Spleen (tissue), 11 donors: ENCODE data around the gene SCGB1A1. TPM values are rescaled to one million over a fixed set of nuclear protein-coding genes. Genes with fewer than 3 reads are reported as not detected.

Source experiments
- DNase-seq: peaks from one replicate; pipeline ENCODE4 v3.0.0-alpha.2; 2020
- H3K27ac ChIP-seq, 8 donors: fragments of 200-600 bp; sonication (generic) in 7 of 8; 1 replicate in 4 of 8; 2 replicates in 4 of 8; pipeline versions ENCODE4 v1.5.0 to v1.8.0; 2016 to 2021; ENCODE audit warnings: inconsistent platforms in 4 of 8, mild to moderate bottlenecking in 4 of 8, moderate library complexity in 1 of 8
- H3K27me3 ChIP-seq, 7 donors: fragments of 200-600 bp; sonication (generic) in 6 of 7; replicated peaks in 1 of 7; 1 replicate in 4 of 7; 2 replicates in 3 of 7; pipeline versions ENCODE4 v1.5.0 to v1.8.0; 2016 to 2021; ENCODE audit warnings: inconsistent platforms in 3 of 7, mild to moderate bottlenecking in 1 of 7
- H3K36me3 ChIP-seq, 6 donors: fragments of 200-600 bp; sonication (generic) in 5 of 6; 1 replicate in 4 of 6; 2 replicates in 2 of 6; pipeline versions ENCODE4 v1.5.0 to v1.8.0; 2016 to 2021; ENCODE audit warnings: inconsistent platforms in 2 of 6
- H3K4me1 ChIP-seq, 6 donors: fragments of 200-600 bp; sonication (generic) in 5 of 6; 1 replicate in 3 of 6; 2 replicates in 3 of 6; pipeline versions ENCODE4 v1.5.0 to v1.8.0; 2016 to 2021; ENCODE audit warnings: inconsistent platforms in 3 of 6
- H3K4me3 ChIP-seq, 8 donors: fragments of 200-600 bp; sonication (generic) in 7 of 8; 1 replicate in 4 of 8; 2 replicates in 4 of 8; pipeline versions ENCODE4 v1.5.0 to v1.8.0; 2016 to 2021; ENCODE audit warnings: inconsistent platforms in 4 of 8, mild to moderate bottlenecking in 4 of 8, moderate library complexity in 2 of 8
- H3K9me3 ChIP-seq, 8 donors: fragments of 200-600 bp; sonication (generic) in 7 of 8; 1 replicate in 4 of 8; 2 replicates in 4 of 8; pipeline versions ENCODE4 v1.5.0 to v1.8.0; 2016 to 2021; ENCODE audit warnings: inconsistent platforms in 4 of 8
- POLR2A ChIP-seq, 3 donors: fragments of 450-650 bp; IDR thresholded peaks; one replicate each; pipeline ENCODE4 v1.5.1; 2017; ENCODE audit warnings: antibody characterized with exemption in 3 of 3, mild to moderate bottlenecking in 1 of 3
- POLR2AphosphoS5 ChIP-seq, 3 donors: sonication (generic); formaldehyde crosslinking; IDR thresholded peaks; one replicate each; pipeline ENCODE4 v1.5.1; 2017; ENCODE audit warnings: antibody characterized with exemption in 3 of 3
- WGBS, 5 donors: extraction: QIAGEN DNeasy Blood & Tissue Kit in 3 of 5; methylation state at CpG; one replicate each; pipeline versions ENCODE4 v1.1.5 to v1.1.7; 2013 to 2018; 5-methylcytosine and 5-hydroxymethylcytosine counted together
- intact Hi-C: fragments of 100-400 bp; cut with DNase I; formaldehyde crosslinking; loops from one replicate; pipeline ENCODE4 v1.15.0; 2023; ENCODE audit warnings: low total_unique reads
- polyA plus RNA-seq, 3 donors: library from polyadenylated mRNA; stranded (reverse); fragments of 200-250 nt; gene quantifications; one replicate each; pipeline ENCODE4 v1.2.1, GENCODE V29; 2013
- total RNA-seq, 7 donors: library from RNA; depleted of rRNA in 3 of 7; stranded (reverse); fragments of >200 nt in 3 of 7; fragmentation: NEBNext Ultra II Directional in 4 of 7; extraction: Animal tissue kit (Norgen Biotek cat#: 25700) in 4 of 7; gene quantifications; one replicate each; pipeline versions ENCODE4 v1.1.0 to v1.2.1, GENCODE V29; 2016 to 2021
- TF ChIP-seq, protein P1 (sequence below), 11 experiments: fragments of 200-600 bp in 7 of 11; fragments of 450-650 bp in 4 of 11; sonication (generic) in 4 of 11; IDR thresholded peaks in 8 of 11; conservative IDR thresholded peaks in 3 of 11; 1 replicate in 7 of 11; 2 replicates in 4 of 11; pipeline versions ENCODE4 v1.4.0 to v1.8.0; 2016 to 2021; ENCODE audit warnings: antibody characterized with exemption in 11 of 11, inconsistent platforms in 4 of 11, mild to moderate bottlenecking in 1 of 11
- donor health status: healthy with polysubstance abuse.
- donor health status: DM: no; HTN: no; CAD: no; lungs with moderate emphysema.
- donor health status: DM: no; HTN: no; CAD: no.
- donor health status: Bipolar disorder and iron deficiency.
- donor health status: healthy.
- donor health status: DM: no; HTN: no; CAD: no.
- donor health status: DM: yes; HTN: yes; CAD: no.

The SCGB1A1 gene
- total and polyA plus RNA-seq, 10 donors = 0.35 TPM; not detected in 9

DNA sequence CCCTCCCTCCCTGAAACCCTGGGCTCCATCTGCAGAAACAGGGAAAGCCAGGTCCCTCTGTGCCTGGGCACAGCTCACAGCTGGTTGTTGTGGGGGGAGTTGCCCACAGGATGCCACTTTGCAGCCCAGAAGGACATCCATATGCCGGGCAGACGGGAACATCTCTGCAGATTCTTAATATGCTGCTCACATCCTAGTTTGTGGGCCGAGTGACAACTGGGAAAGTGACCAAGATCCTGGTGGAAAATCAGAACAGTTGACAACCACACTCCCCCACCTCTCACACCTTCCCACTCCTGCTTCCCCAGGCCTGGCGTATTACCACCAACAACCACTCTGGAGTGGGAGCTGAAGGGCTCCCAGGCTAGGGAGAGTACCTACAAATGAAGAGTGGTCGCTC lies 7.3 kb upstream of the SCGB1A1 start:
- TF ChIP-seq, protein P1, sequence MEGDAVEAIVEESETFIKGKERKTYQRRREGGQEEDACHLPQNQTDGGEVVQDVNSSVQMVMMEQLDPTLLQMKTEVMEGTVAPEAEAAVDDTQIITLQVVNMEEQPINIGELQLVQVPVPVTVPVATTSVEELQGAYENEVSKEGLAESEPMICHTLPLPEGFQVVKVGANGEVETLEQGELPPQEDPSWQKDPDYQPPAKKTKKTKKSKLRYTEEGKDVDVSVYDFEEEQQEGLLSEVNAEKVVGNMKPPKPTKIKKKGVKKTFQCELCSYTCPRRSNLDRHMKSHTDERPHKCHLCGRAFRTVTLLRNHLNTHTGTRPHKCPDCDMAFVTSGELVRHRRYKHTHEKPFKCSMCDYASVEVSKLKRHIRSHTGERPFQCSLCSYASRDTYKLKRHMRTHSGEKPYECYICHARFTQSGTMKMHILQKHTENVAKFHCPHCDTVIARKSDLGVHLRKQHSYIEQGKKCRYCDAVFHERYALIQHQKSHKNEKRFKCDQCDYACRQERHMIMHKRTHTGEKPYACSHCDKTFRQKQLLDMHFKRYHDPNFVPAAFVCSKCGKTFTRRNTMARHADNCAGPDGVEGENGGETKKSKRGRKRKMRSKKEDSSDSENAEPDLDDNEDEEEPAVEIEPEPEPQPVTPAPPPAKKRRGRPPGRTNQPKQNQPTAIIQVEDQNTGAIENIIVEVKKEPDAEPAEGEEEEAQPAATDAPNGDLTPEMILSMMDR (IDR thresholded peaks at IDR 0.05 in 8 of 11, conservative IDR thresholded peaks at IDR 0.05 in 3 of 11) = no peak
- no peak for TF ChIP-seq POLR2AphosphoS5 (IDR thresholded peaks at IDR 0.05)
- TF ChIP-seq POLR2A (IDR thresholded peaks at IDR 0.05) = no peak
- 75 to 95% (median 84%) methylated on average over 5 of the region's 5 CpGs for WGBS, 5 donors
- Histone ChIP-seq H3K36me3 (no peaks in the 10 kb centered on the region), H3K27me3 (no peaks in the 10 kb centered on the region), H3K9me3 (no peaks in the 10 kb centered on the region), H3K4me1 (peaks cover 0 to 18% (median 2%) of the 10 kb centered on the region in 6 donors), H3K27ac (no peak overlapping the region), H3K4me3 (no peak overlapping the region)
- DNase-seq = no peak
- intact Hi-C loops = no loop called here

DNA sequence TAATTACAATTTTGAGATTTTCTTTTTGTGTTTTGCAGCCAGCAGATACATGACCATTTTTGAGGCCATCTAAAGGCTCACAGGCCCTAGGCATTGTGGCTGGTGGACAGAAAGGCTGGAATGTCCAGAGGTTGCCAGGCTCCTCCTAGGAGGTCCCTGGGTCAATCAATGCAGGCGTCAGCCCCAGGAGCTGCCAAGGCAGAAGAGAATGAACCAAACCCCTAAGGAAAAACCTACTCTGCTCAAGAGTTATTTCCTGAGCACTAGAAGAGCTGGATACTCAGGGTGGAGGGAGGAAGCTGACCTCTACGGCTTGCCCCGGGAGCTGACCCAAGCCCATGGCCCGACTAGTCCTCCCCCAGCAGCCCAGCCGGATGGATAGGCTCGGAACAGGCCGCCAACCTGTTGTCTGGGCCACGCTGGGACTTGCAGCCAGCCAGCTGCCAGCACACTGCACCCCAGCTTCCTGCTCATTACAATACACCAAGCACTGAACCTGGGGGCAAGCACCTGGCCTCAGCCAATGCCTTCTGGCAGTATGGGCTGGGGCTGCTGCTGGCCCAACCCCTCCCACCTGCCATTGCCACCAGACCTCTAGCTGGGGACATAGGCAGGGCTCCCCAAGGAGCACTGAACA lies 5.7 kb upstream of the SCGB1A1 start:
- Histone ChIP-seq H3K4me3 (no peak overlapping the region), H3K9me3 (no peaks in the 10 kb centered on the region), H3K36me3 (no peaks in the 10 kb centered on the region), H3K4me1 (peaks cover 0 to 18% (median 3%) of the 10 kb centered on the region in 6 donors), H3K27me3 (no peaks in the 10 kb centered on the region), H3K27ac (peak overlapping the region in 3 of 8 donors; percentile 9 to 35 (median 25))
- no peak for DNase-seq
- intact Hi-C loops = no loop called here
- 42 to 70% (median 60%) methylated on average over 4 to 8 of the region's 8 CpGs for WGBS, 5 donors
- TF ChIP-seq POLR2AphosphoS5 (IDR thresholded peaks at IDR 0.05) (peak in 2 of 3 donors; percentile 45 to 47), POLR2A (IDR thresholded peaks at IDR 0.05) (no peak)
- TF ChIP-seq, protein P1 (IDR thresholded peaks at IDR 0.05 in 8 of 11, conservative IDR thresholded peaks at IDR 0.05 in 3 of 11) = no peak

DNA sequence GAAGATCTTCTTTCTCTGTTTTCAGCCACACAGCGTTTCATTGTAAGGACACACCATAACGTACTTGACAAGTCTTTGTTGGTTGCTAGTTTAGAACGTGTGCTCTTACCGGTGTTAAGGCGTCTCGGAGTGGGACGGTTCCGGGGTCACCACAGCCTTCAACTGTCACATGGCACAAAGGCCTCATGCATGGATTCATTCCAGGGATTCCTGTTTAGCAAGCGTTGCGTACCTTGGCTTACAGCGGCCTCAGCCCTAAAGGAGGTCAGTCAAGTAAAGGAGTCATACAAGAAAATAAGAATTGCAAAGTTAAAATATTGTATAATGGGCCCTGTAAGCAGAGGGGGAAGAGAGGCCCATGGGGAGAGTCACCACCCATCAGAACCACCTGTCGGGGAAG lies 2.2 kb upstream of the SCGB1A1 start:
- H3K36me3 ChIP-seq = no peaks in the 10 kb centered on the region
- intact Hi-C loops = no loop called here
- no peak overlapping the region for H3K27ac ChIP-seq
- TF ChIP-seq POLR2AphosphoS5 (IDR thresholded peaks at IDR 0.05) (no peak), POLR2A (IDR thresholded peaks at IDR 0.05) (no peak)
- TF ChIP-seq, protein P1 (IDR thresholded peaks at IDR 0.05 in 8 of 11, conservative IDR thresholded peaks at IDR 0.05 in 3 of 11) = no peak
- no peak overlapping the region for H3K4me3 ChIP-seq
- DNase-seq = no peak
- H3K27me3 ChIP-seq = no peaks in the 10 kb centered on the region
- WGBS, 5 donors = 89 to 95% (median 91%) methylated on average over 12 of the region's 12 CpGs
- H3K4me1 ChIP-seq = peaks cover 0 to 30% (median 4%) of the 10 kb centered on the region in 6 donors
- no peaks in the 10 kb centered on the region for H3K9me3 ChIP-seq

DNA sequence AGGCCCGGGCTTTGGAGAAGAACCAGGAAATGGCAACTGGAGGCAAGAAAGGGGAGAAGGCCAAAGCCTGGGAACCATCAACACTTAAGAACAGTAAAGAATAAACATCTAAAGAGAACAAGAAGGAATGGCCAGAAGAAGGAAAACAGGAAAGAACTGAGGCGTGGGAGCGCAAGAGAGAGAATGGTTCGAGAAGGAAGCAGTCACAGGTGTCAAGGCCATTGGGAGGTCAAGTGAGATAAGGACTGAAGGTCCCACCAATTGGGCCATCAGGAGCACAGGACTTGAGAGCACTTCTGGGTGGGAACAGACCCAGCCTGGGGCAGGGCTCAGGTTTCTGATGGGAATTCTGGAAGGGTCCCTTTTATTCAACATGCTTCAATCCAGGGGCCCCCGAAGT lies 697 bp upstream of the SCGB1A1 start:
- H3K4me1 ChIP-seq = peaks cover 0 to 23% (median 4%) of the 10 kb centered on the region in 6 donors
- no peak for DNase-seq
- WGBS, 5 donors = 72 to 78% (median 76%) methylated on average over 5 of the region's 5 CpGs
- TF ChIP-seq, protein P1 (IDR thresholded peaks at IDR 0.05 in 8 of 11, conservative IDR thresholded peaks at IDR 0.05 in 3 of 11) = no peak
- no peak for TF ChIP-seq POLR2A (IDR thresholded peaks at IDR 0.05)
- no peak for TF ChIP-seq POLR2AphosphoS5 (IDR thresholded peaks at IDR 0.05)
- intact Hi-C loops = no loop called here
- no peaks in the 10 kb centered on the region for H3K9me3 ChIP-seq
- no peaks in the 10 kb centered on the region for H3K36me3 ChIP-seq
- no peaks in the 10 kb centered on the region for H3K27me3 ChIP-seq
- H3K27ac ChIP-seq = no peak overlapping the region
- no peak overlapping the region for H3K4me3 ChIP-seq
